ENCODE measurements around the gene KIAA0319L. TPM values are rescaled to one million over a fixed set of nuclear protein-coding genes. Genes with fewer than 3 reads are reported as not detected.
"Not testable (repeated sequence)": the region's sequence is repeated elsewhere in the genome, so short reads cannot be mapped to it uniquely, and the experiment has no call there.

KIAA0319L gene
- total and polyA plus RNA-seq, 7 donors = 8.3 to 50.4 (median 30.7) TPM

GRCh38 chr1:35585281-35585680 is 28.1 kb upstream of the KIAA0319L start:
- H3K36me3 ChIP-seq = no peaks in the 10 kb centered on the region
- H3K9me3 ChIP-seq = no peaks in the 10 kb centered on the region
- intact Hi-C loops (cut with DNase I) = no loop called here
- TF ChIP-seq EP300 (IDR thresholded peaks at IDR 0.05) = no peak
- no peak for TF ChIP-seq POLR2AphosphoS5 (IDR thresholded peaks at IDR 0.05)
- TF ChIP-seq POLR2A (IDR thresholded peaks at IDR 0.05) = no peak
- no peak for TF ChIP-seq CTCF (IDR thresholded peaks at IDR 0.05)
- no peak overlapping the region for H3K27ac ChIP-seq
- H3K4me3 ChIP-seq = no peak overlapping the region
- peak; percentile 20 for DNase-seq
- H3K27me3 ChIP-seq = no peaks in the 10 kb centered on the region
- no peaks in the 10 kb centered on the region for H3K4me1 ChIP-seq
- 89 to 96% methylated on average over 3 of the region's 3 CpGs for WGBS, 2 donors

- DNase-seq; intact Hi-C loops (cut with DNase I); H3K4me3 ChIP-seq; H3K36me3 ChIP-seq; H3K9me3 ChIP-seq; H3K27ac ChIP-seq: not testable (repeated sequence)
- Histone ChIP-seq H3K4me1 (peaks cover 0 to 19% (median 18%) of the 10 kb centered on the region in 4 donors), H3K27me3 (peaks cover 7 to 21% (median 13%) of the 10 kb centered on the region in 3 donors)
- WGBS, 2 donors = 92 to 93% methylated on average over 9 of the region's 9 CpGs
These were observed 24.4 kb upstream of the KIAA0319L start for GRCh38 chr1:35581621-35582020.

- H3K9me3 ChIP-seq = no peaks in the 10 kb centered on the region
- intact Hi-C loops (cut with DNase I) = no loop called here
- DNase-seq = no peak
- no peak overlapping the region for H3K4me3 ChIP-seq
- no peaks in the 10 kb centered on the region for H3K36me3 ChIP-seq
- peaks cover 0 to 23% (median 21%) of the 10 kb centered on the region in 4 donors for H3K4me1 ChIP-seq
- whole genome bisulfite sequencing, 2 donors = 33 to 62% methylated on average over 4 of the region's 4 CpGs
- H3K27ac ChIP-seq = no peak overlapping the region
- H3K27me3 ChIP-seq = peaks cover 9 to 28% (median 19%) of the 10 kb centered on the region in 3 donors
- TF ChIP-seq POLR2AphosphoS5 (IDR thresholded peaks at IDR 0.05) = no peak
- no peak for TF ChIP-seq CTCF (IDR thresholded peaks at IDR 0.05)
These were observed 23.8 kb upstream of the KIAA0319L start for GRCh38 chr1:35580949-35581388.

GRCh38 chr1:35577071-35577998 is 20.1 kb upstream of the KIAA0319L start:
- intact Hi-C loops (cut with DNase I) = no loop called here
- H3K4me1 ChIP-seq = peaks cover 0 to 36% (median 32%) of the 10 kb centered on the region in 4 donors
- H3K27ac ChIP-seq = peak overlapping the region in 1 of 4 donors; percentile 6
- no peak for DNase-seq
- no peaks in the 10 kb centered on the region for H3K36me3 ChIP-seq
- H3K4me3 ChIP-seq = peak overlapping the region; percentile 2 to 55 (median 42)
- 15 to 20% methylated on average over 70 of the region's 70 CpGs for WGBS, 2 donors
- peaks cover 34 to 64% (median 52%) of the 10 kb centered on the region in 3 donors for H3K27me3 ChIP-seq
- no peaks in the 10 kb centered on the region for H3K9me3 ChIP-seq
- TF ChIP-seq POLR2AphosphoS5 (IDR thresholded peaks at IDR 0.05) = no peak
- TF ChIP-seq CTCF (IDR thresholded peaks at IDR 0.05) = no peak
- TF ChIP-seq EP300 (IDR thresholded peaks at IDR 0.05) = no peak
- no peak for TF ChIP-seq POLR2A (IDR thresholded peaks at IDR 0.05)

GRCh38 chr1:35576766-35577070 is 19.5 kb upstream of the KIAA0319L start:
- H3K9me3 ChIP-seq; intact Hi-C loops (cut with DNase I); DNase-seq; H3K36me3 ChIP-seq; H3K27ac ChIP-seq: not testable (repeated sequence)
- whole genome bisulfite sequencing, 2 donors = 24 to 63% methylated on average over 37 of the region's 37 CpGs
- peaks cover 0 to 36% (median 32%) of the 10 kb centered on the region in 4 donors for H3K4me1 ChIP-seq
- H3K27me3 ChIP-seq = peaks cover 37 to 70% (median 58%) of the 10 kb centered on the region in 3 donors
- peak overlapping the region in 3 of 4 donors; percentile 41 to 55 (median 44) for H3K4me3 ChIP-seq

Data from sigmoid colon (tissue), 7 donors.